ENCODE results near the gene SLC4A8. TPM values are rescaled to one million over a fixed set of nuclear protein-coding genes. Genes with fewer than 3 reads are reported as not detected.

SLC4A8 gene
- total RNA-seq, 4 donors from 2014 or later = 0.04 to 0.22 (median 0.15) TPM

DNA sequence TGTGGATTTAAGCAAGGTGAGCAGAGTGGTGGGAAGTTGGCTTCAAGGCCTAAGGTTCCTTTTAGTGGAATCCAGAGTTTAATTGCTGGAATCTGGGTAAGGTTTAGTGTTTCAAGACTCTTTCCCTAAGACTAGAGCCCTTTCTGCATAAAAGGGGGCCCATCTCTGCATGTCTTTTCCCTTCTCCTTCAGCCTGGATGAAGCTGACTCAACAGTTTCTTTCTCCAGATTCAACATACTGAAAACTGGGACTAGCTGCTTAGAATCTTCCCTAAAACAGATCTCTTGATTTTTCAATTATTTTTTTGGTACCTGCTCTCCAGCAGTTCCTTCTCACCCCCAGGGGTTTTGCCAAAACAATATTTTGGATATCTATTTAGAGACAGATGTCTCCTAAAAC, 34.0 kb downstream of the SLC4A8 start:
- Histone ChIP-seq H3K9me3 (no peaks in the 10 kb centered on the region), H3K4me3 (no peak overlapping the region), H3K27ac (no peak overlapping the region), H3K36me3 (no peaks in the 10 kb centered on the region), H3K27me3 (peaks cover 0 to 12% (median 0%) of the 10 kb centered on the region in 4 donors), H3K4me1 (no peaks in the 10 kb centered on the region)
- TF ChIP-seq, protein P1, sequence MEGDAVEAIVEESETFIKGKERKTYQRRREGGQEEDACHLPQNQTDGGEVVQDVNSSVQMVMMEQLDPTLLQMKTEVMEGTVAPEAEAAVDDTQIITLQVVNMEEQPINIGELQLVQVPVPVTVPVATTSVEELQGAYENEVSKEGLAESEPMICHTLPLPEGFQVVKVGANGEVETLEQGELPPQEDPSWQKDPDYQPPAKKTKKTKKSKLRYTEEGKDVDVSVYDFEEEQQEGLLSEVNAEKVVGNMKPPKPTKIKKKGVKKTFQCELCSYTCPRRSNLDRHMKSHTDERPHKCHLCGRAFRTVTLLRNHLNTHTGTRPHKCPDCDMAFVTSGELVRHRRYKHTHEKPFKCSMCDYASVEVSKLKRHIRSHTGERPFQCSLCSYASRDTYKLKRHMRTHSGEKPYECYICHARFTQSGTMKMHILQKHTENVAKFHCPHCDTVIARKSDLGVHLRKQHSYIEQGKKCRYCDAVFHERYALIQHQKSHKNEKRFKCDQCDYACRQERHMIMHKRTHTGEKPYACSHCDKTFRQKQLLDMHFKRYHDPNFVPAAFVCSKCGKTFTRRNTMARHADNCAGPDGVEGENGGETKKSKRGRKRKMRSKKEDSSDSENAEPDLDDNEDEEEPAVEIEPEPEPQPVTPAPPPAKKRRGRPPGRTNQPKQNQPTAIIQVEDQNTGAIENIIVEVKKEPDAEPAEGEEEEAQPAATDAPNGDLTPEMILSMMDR (IDR thresholded peaks at IDR 0.05) = no peak
- TF ChIP-seq POLR2A (IDR thresholded peaks at IDR 0.05) = no peak
- intact Hi-C loops (cut with DNase I) = no loop called here
- DNase-seq = no peak

DNA sequence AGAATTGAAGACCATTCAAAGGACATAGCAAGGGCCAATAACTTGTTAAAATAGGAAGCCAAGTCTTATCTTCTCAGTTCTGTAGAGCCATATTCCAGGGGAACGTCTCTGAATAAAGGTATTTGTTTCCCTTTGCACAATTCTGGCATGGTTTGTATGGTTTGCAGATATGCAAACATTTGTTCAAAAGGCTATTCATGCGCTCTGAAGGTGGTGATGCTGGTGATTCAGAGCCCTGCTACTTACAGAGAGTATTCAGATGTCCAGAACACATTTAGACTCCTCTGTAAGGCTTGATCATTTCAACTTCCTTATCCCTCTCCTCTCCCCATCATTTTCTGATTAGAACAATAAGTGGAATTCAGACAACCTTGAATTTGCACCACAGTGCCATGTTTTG, 35.9 kb downstream of the SLC4A8 start:
- no peak overlapping the region for H3K4me3 ChIP-seq
- intact Hi-C loops (cut with DNase I) = no loop called here
- peaks cover 0 to 5% (median 0%) of the 10 kb centered on the region in 4 donors for H3K27me3 ChIP-seq
- H3K4me1 ChIP-seq = no peaks in the 10 kb centered on the region
- DNase-seq = no peak
- H3K9me3 ChIP-seq = no peaks in the 10 kb centered on the region
- TF ChIP-seq, protein P1 (IDR thresholded peaks at IDR 0.05) = no peak
- no peak for TF ChIP-seq POLR2A (IDR thresholded peaks at IDR 0.05)
- WGBS, 2 donors = 50 to 55% methylated on average over 2 of the region's 2 CpGs
- no peaks in the 10 kb centered on the region for H3K36me3 ChIP-seq
- H3K27ac ChIP-seq = no peak overlapping the region

DNA sequence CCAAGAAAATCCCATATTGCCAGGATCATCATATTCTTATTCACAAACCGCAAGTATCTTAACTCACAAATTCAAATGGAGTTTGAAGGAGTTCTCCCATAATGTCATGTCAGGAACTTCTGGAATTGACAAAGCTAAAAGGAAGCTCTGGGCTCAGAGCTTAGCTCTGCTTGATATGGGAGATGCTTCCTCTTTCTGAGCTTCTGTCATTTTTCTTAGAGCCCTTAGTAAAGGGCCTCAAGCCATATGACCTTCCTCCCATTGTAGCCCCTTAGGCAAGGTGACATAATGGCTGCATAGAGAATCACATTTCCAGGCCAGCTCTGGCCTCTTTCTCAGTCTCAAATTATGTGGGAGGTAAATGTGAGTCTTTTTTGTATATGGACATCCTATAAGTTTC, 40.9 kb downstream of the SLC4A8 start:
- H3K4me1 ChIP-seq = no peaks in the 10 kb centered on the region
- DNase-seq = no peak
- no peaks in the 10 kb centered on the region for H3K9me3 ChIP-seq
- H3K27me3 ChIP-seq = peaks cover 0 to 3% (median 0%) of the 10 kb centered on the region in 4 donors
- 93 to 94% methylated on average over 1 of the region's 1 CpG for WGBS, 2 donors
- no peaks in the 10 kb centered on the region for H3K36me3 ChIP-seq
- no peak overlapping the region for H3K4me3 ChIP-seq
- no peak overlapping the region for H3K27ac ChIP-seq
- TF ChIP-seq, protein P1 (IDR thresholded peaks at IDR 0.05) = no peak
- TF ChIP-seq POLR2A (IDR thresholded peaks at IDR 0.05) = no peak
- intact Hi-C loops (cut with DNase I) = no loop called here

DNA sequence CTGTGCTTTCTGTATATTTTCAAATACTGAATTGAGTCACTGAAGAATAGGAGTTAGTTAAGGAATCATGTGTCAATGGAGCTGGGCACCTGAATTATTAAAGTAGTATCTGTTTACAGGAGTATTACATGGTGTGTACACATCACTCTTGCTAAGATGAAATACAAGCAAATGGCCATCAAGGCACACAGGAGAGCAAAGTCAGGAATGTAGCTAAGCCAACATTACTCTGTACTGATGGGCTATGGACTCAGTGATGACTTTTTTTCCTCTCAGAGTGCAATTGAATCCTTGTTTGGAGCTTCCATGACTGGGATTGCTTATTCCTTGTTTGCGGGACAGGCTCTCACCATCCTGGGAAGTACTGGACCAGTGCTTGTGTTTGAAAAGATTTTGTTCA, 45.5 kb downstream of the SLC4A8 start:
- WGBS, 2 donors = 82 to 92% methylated on average over 1 of the region's 1 CpG
- Histone ChIP-seq H3K27me3 (no peaks in the 10 kb centered on the region), H3K4me1 (no peaks in the 10 kb centered on the region), H3K36me3 (no peaks in the 10 kb centered on the region), H3K4me3 (no peak overlapping the region), H3K9me3 (no peaks in the 10 kb centered on the region), H3K27ac (no peak overlapping the region)
- DNase-seq = no peak
- TF ChIP-seq, protein P1 (IDR thresholded peaks at IDR 0.05) = no peak
- TF ChIP-seq POLR2A (IDR thresholded peaks at IDR 0.05) = no peak
- intact Hi-C loops (cut with DNase I) = no loop called here

DNA sequence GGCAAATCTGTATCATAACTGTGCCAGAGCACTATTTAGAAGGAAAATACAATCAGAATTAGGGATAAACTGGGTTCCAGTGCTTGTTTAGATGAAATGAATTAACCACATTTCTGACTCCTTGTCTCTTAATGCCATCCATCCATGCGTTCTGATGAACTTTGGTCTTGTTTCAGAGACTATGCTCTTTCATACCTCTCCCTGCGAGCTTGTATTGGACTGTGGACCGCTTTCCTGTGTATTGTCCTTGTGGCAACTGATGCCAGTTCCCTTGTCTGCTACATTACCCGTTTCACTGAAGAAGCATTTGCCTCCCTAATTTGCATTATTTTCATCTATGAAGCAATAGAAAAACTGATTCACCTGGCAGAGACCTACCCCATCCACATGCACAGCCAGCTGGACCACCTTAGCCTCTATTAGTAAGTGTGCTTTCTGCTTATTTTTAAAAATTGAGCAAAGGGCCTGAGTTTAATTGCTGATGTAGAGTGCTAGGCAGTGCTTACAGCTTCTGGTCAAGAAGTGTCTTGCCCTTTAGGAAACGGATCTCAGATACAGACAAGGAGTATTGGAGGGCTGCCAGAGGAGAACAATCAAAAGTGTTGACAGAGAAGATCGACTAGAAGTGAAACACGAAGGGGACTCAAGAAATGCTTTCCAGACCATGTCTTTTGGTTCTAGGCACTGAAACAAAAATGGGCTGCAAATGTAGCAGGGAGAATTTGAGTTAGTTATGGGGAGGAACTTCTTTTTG, 46.7 kb downstream of the SLC4A8 start:
- Histone ChIP-seq H3K36me3 (no peaks in the 10 kb centered on the region), H3K4me3 (no peak overlapping the region), H3K27me3 (no peaks in the 10 kb centered on the region), H3K4me1 (no peaks in the 10 kb centered on the region), H3K27ac (no peak overlapping the region), H3K9me3 (no peaks in the 10 kb centered on the region)
- WGBS, 2 donors = 63% methylated on average over 6 to 7 of the region's 7 CpGs
- intact Hi-C loops (cut with DNase I) = no loop called here
- no peak for DNase-seq
- no peak for TF ChIP-seq POLR2A (IDR thresholded peaks at IDR 0.05)
- TF ChIP-seq, protein P1 (IDR thresholded peaks at IDR 0.05) = no peak

All from esophagus squamous epithelium (tissue), 5 donors.